Thoracic aorta (tissue), 2 donors: ENCODE measurements around the gene HHIPL1. TPM values are rescaled to one million over a fixed set of nuclear protein-coding genes. Genes with fewer than 3 reads are reported as not detected.
"Not testable (repeated sequence)": the region's sequence is repeated elsewhere in the genome, so short reads cannot be mapped to it uniquely, and the experiment has no call there.

Source experiments
- ATAC-seq: fragments of 150-250 bp; one replicate; pipeline ENCODE4 v1.8.0; 2017; ENCODE audit warnings: low read depth; ENCODE audit not compliant: insufficient number of reproducible peaks, low FRiP score
- DNase-seq: peaks from one replicate; pipeline ENCODE4 v3.0.0-alpha.2; 2020; ENCODE audit warnings: low spot score
- H3K27ac ChIP-seq, 2 donors: fragments of 200-600 bp; sonication (generic); 1 replicate in 1 of 2; 2 replicates in 1 of 2; pipeline ENCODE4 v1.5.1; 2016; ENCODE audit warnings: mild to moderate bottlenecking in 2 of 2, moderate library complexity in 2 of 2
- H3K27me3 ChIP-seq: fragments of 200-600 bp; sonication (generic); replicated peaks from 2 replicates; pipeline ENCODE4 v1.6.0; 2016; ENCODE audit warnings: mild to moderate bottlenecking; ENCODE audit not compliant: insufficient read depth
- H3K36me3 ChIP-seq: fragments of 200-600 bp; sonication (generic); one replicate; pipeline ENCODE4 v1.5.1; 2016
- H3K4me1 ChIP-seq, 2 donors: fragments of 200-600 bp; sonication (generic); 1 replicate in 1 of 2; 2 replicates in 1 of 2; pipeline versions ENCODE4 v1.5.1 to v1.6.0; 2016; ENCODE audit warnings: low read depth in 2 of 2, mild to moderate bottlenecking in 1 of 2; ENCODE audit not compliant: control insufficient read depth in 1 of 2
- H3K4me3 ChIP-seq: fragments of 200-600 bp; sonication (generic); 2 replicates; pipeline ENCODE4 v1.5.1; 2016; ENCODE audit warnings: mild to moderate bottlenecking
- H3K9me3 ChIP-seq: fragments of 200-600 bp; sonication (generic); 2 replicates; pipeline ENCODE4 v1.5.1; 2016
- total RNA-seq, 2 donors: library from RNA; depleted of rRNA; stranded (reverse); fragments of >200 nt; gene quantifications; one replicate each; pipeline versions ENCODE4 v1.1.0 to v1.2.3, GENCODE V29; 2016
- TF ChIP-seq, protein P1 (sequence below): fragments of 200-600 bp; sonication (generic); IDR thresholded peaks from one replicate; pipeline ENCODE4 v1.5.1; 2019; ENCODE audit warnings: antibody characterized with exemption

Gene HHIPL1
- total RNA-seq, 2 donors from 2014 or later, result 2.1 to 10.0 TPM

DNA sequence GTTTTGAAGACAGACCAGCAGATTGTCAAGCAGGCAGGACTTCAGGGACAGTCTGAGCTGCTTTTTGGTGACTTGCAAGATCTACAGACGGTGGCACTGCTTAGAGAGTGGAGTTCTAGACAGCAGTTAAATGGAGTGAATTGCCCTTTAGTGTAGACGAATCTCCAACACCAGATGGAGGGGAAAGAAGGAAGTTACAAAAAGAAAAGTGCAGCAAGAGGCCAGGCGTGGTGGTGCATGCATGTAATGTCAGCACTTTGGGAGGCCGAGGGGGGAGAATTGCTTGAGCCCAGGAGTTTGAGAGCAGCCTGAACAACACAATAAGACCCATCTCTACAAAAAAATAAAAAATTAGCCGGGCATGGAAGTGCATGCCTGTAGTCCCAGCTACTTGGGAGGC is 8.4 kb upstream of the HHIPL1 start:
- no peak for ATAC-seq
- Histone ChIP-seq H3K4me3 (no peak overlapping the region), H3K27ac (no peak overlapping the region)

DNA sequence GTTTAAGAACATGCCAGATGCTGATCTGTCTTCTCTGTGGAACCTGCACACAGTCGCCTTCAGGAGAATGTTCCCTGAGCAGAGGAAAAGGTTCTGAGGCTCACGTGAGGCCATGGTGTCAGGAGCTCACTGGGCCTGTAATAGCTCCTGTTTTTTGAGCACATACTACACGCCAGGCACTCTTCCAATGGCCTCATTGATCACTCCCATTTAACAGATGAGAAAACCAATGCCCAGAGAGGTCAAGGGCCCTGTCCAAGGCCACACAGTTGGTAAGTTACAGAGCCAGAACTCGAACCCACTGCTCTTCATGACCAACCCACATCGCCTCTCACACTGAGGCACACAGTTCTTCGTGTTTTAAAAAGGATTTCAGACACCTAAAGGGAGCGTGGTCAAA is 7.3 kb upstream of the HHIPL1 start:
- H3K9me3 ChIP-seq, result no peaks in the 10 kb centered on the region
- H3K36me3 ChIP-seq, result no peaks in the 10 kb centered on the region
- no peak overlapping the region for H3K27ac ChIP-seq
- H3K4me3 ChIP-seq, result no peak overlapping the region
- H3K27me3 ChIP-seq, result no peaks in the 10 kb centered on the region
- ATAC-seq, result no peak
- no peaks in the 10 kb centered on the region for H3K4me1 ChIP-seq
- TF ChIP-seq, protein P1, sequence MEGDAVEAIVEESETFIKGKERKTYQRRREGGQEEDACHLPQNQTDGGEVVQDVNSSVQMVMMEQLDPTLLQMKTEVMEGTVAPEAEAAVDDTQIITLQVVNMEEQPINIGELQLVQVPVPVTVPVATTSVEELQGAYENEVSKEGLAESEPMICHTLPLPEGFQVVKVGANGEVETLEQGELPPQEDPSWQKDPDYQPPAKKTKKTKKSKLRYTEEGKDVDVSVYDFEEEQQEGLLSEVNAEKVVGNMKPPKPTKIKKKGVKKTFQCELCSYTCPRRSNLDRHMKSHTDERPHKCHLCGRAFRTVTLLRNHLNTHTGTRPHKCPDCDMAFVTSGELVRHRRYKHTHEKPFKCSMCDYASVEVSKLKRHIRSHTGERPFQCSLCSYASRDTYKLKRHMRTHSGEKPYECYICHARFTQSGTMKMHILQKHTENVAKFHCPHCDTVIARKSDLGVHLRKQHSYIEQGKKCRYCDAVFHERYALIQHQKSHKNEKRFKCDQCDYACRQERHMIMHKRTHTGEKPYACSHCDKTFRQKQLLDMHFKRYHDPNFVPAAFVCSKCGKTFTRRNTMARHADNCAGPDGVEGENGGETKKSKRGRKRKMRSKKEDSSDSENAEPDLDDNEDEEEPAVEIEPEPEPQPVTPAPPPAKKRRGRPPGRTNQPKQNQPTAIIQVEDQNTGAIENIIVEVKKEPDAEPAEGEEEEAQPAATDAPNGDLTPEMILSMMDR, result no peak
- DNase-seq, result no peak

More for the DNA sequence above, 8.4 kb upstream of the HHIPL1 start:
- TF ChIP-seq, protein P1, result no peak
- DNase-seq, result no peak
- Histone ChIP-seq H3K36me3 (no peaks in the 10 kb centered on the region), H3K4me1 (no peaks in the 10 kb centered on the region), H3K9me3 (no peaks in the 10 kb centered on the region), H3K27me3 (no peaks in the 10 kb centered on the region)

DNA sequence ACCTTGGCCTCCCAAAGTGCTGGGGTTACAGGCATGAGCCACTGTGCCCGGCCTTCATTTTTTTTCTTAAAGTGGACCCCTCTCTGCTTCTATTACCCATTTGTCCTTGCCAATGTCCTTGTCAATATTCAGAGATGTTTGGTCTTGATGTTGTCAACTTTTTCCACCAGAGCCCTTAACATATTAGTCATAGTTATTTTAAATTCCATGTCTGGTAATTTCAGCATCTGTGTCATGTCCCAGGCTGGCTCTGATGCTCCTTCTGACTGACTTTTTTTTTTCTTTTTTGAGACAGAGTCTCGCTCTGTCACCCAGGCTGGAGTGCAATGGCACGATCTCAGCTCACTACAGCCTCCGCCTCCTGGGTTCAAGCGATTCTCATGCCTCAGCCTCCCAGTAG is 2.2 kb upstream of the HHIPL1 start:
- peaks cover 0 to 12% of the 10 kb centered on the region in 2 donors for H3K4me1 ChIP-seq
- not testable (repeated sequence) for H3K9me3 ChIP-seq, H3K27me3 ChIP-seq, DNase-seq, H3K27ac ChIP-seq, H3K4me3 ChIP-seq, ATAC-seq, H3K36me3 ChIP-seq

DNA sequence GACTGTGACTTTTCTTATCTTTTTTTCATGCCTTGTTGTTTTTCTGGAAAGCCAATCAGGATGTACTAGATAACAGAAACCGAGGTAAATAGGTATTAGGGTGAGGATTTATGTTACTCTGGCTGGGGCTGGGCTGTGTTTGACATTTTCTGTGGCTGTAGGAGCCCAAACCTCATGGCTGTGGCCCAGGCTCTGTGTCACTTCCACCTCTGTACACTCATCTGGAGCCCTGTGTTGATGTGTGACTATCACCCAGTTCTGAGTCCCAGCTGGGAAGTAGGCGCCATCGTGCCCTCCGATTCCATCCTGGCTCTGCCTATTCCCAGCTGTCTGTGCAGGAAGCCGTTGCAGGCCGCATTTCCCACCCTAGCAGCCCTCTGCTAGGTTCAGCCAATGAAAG is 1.6 kb upstream of the HHIPL1 start:
- Histone ChIP-seq H3K4me3 (no peak overlapping the region), H3K4me1 (peaks cover 0 to 12% of the 10 kb centered on the region in 2 donors), H3K36me3 (no peaks in the 10 kb centered on the region), H3K27ac (no peak overlapping the region), H3K9me3 (no peaks in the 10 kb centered on the region), H3K27me3 (no peaks in the 10 kb centered on the region)
- TF ChIP-seq, protein P1, result no peak
- DNase-seq (no peak), ATAC-seq (no peak)

DNA sequence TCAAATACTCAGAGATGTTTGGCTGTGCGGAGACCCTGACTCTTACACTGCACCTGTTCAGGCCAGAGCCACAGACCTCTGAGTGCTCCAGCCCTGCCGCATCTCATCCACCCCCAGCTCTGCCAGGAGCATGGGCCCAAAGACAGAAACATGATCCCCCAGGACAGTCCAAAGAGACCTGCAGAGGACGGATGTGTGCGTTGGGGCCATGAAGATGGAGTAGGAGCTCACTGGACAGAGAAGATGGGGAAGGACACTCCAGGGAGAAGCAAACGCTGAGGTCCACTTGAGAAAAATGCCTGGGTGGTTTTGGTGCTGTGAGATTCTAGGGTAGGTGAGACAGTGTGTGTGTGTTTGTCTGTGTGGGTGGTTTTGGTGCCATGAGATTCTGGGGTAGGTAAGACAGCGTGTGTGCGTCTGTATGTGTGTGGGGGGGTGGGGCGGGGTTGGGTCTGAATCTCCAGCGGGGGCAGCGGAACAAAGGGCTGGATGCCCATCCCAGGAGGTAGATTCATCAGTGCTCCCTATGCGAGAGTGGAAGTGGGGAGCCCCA is 818 bp upstream of the HHIPL1 start:
- ATAC-seq, result no peak
- H3K27ac ChIP-seq, result no peak overlapping the region
- DNase-seq, result no peak
- TF ChIP-seq, protein P1, result no peak
- peaks cover 0 to 12% of the 10 kb centered on the region in 2 donors for H3K4me1 ChIP-seq
- H3K4me3 ChIP-seq, result no peak overlapping the region
- H3K36me3 ChIP-seq, result no peaks in the 10 kb centered on the region
- H3K27me3 ChIP-seq, result no peaks in the 10 kb centered on the region
- H3K9me3 ChIP-seq, result no peaks in the 10 kb centered on the region
